ENCODE results near the gene LRRC47.

DNA sequence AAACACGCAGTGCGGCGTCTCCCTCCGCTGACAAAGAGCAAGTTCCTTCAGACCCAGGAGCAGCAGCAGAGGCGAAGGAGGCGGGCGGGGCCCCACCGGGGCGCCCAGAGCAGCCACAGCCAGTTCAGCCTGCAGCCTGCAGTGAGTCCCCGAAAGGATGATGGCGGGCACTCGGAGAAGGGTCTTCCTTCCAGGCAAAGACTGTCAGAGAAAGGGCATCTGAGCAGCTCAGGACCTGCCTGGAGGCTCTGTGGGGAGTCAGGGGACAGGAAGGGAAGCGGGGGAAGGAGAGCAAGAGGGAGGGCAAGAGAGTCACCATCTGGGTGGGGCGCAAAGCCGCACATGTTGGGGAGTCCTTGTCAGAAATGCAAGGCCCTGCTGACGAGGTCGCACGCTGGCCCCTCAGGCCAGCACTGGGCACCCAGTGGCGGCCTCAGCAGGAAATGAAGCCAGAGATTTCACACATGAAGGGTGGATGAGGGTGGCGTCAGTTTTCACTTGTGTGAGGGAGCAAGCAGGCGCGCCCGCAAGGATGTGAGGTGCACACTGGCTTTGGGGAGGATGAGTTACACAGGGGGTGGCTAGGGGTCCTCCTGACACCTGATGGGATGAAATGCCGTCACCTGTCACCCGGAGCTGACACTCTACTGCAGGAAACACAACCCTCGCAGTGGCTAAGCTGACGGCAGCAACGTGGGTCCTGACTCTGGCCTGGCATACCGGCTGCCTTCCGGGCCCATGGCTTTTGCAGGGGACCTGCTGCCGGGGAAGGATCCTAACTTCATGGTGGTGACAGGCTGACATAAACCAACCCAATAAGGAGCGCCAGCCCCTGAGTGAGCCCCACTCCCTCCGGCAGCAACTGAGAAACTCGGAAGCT is 6.6 kb downstream of the LRRC47 start:
- TF ChIP-seq, protein P1, sequence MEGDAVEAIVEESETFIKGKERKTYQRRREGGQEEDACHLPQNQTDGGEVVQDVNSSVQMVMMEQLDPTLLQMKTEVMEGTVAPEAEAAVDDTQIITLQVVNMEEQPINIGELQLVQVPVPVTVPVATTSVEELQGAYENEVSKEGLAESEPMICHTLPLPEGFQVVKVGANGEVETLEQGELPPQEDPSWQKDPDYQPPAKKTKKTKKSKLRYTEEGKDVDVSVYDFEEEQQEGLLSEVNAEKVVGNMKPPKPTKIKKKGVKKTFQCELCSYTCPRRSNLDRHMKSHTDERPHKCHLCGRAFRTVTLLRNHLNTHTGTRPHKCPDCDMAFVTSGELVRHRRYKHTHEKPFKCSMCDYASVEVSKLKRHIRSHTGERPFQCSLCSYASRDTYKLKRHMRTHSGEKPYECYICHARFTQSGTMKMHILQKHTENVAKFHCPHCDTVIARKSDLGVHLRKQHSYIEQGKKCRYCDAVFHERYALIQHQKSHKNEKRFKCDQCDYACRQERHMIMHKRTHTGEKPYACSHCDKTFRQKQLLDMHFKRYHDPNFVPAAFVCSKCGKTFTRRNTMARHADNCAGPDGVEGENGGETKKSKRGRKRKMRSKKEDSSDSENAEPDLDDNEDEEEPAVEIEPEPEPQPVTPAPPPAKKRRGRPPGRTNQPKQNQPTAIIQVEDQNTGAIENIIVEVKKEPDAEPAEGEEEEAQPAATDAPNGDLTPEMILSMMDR (IDR thresholded peaks at IDR 0.05), result no peak
- TF ChIP-seq ZFX (IDR thresholded peaks at IDR 0.05; ENCODE audit: borderline replicate concordance), result no peak

Data from 22Rv1 (cell line).